WTC11 (cell line): ENCODE measurements around the gene SLC25A6. TPM values are rescaled to one million over a fixed set of nuclear protein-coding genes. Genes with fewer than 3 reads are reported as not detected.
A peak's percentile ranks its signal among the peaks of the same experiment; 100 is the strongest.

ENCODE experiments used
- ATAC-seq: fragments of 200-7000 bp; cut with Tn5 transposase; 2 replicates; pipeline ENCODE4 v1.10.0; 2021; ENCODE audit warnings: mild to moderate bottlenecking, moderate library complexity
- CTCF ChIA-PET: fragments of 300-600 bp; sonication (Branson Sonifier 250); formaldehyde crosslinking; loops from one replicate; lab custom pipeline; 2021; ENCODE audit warnings: antibody characterized with exemption; lab: Charles Lee
- POLR2A ChIA-PET: fragments of 350-600 bp; sonication (Branson Sonifier 250); formaldehyde crosslinking; loops from one replicate; lab custom pipeline; 2021; ENCODE audit warnings: antibody characterized with exemption; lab: Charles Lee
- DNase-seq: peaks from one replicate; pipeline ENCODE4 v3.0.0; 2021; ENCODE audit warnings: low spot score
- H3K27ac Mint-ChIP-seq: 2 replicates; pipeline ENCODE4 v1.8.0; 2021; ENCODE audit warnings: mixed read lengths
- H3K27me3 Mint-ChIP-seq: 2 replicates; pipeline ENCODE4 v1.8.0; 2021; ENCODE audit warnings: low read depth, mild to moderate bottlenecking, moderate library complexity, mixed read lengths
- H3K36me3 Mint-ChIP-seq: 2 replicates; pipeline ENCODE4 v1.8.0; 2021; ENCODE audit warnings: mixed read lengths
- H3K4me1 Mint-ChIP-seq: 2 replicates; pipeline ENCODE4 v1.8.0; 2022; ENCODE audit warnings: mixed read lengths
- H3K4me3 Mint-ChIP-seq: 2 replicates; pipeline ENCODE4 v1.8.0; 2021; ENCODE audit warnings: mild to moderate bottlenecking, moderate library complexity, mixed read lengths
- H3K9me3 Mint-ChIP-seq: 2 replicates; pipeline ENCODE4 v1.8.0; 2021; ENCODE audit warnings: mixed read lengths
- ATF1 ChIP-seq: sonication (generic); formaldehyde crosslinking; IDR thresholded peaks from 2 replicates; pipeline ENCODE4 v1.8.1; 2023; ENCODE audit warnings: mild to moderate bottlenecking, moderate library complexity, missing genetic modification reagents
- CDX4 ChIP-seq: fragments of 250-450 bp; sonication (Bioruptor Pico); IDR thresholded peaks from 2 replicates; pipeline ENCODE4 v1.9.0; 2021; ENCODE audit warnings: moderate library complexity, mild to moderate bottlenecking, inconsistent platforms, borderline replicate concordance
- E2F4 ChIP-seq: sonication (generic); formaldehyde crosslinking; IDR thresholded peaks from 2 replicates; pipeline ENCODE4 v1.8.1; 2022; ENCODE audit warnings: low read depth, mild to moderate bottlenecking, moderate library complexity, missing genetic modification reagents, borderline replicate concordance
- ESRRA ChIP-seq: sonication (generic); formaldehyde crosslinking; IDR thresholded peaks from 2 replicates; pipeline ENCODE4 v1.8.1; 2022; ENCODE audit warnings: mild to moderate bottlenecking, missing genetic modification reagents, borderline replicate concordance
- FOXJ3 ChIP-seq: sonication (generic); formaldehyde crosslinking; IDR thresholded peaks from 2 replicates; pipeline ENCODE4 v1.9.0; 2021; ENCODE audit warnings: missing genetic modification reagents, mild to moderate bottlenecking, borderline replicate concordance
- JUN ChIP-seq: sonication (generic); formaldehyde crosslinking; IDR thresholded peaks from 2 replicates; pipeline ENCODE4 v1.8.0; 2023; ENCODE audit warnings: mild to moderate bottlenecking, missing genetic modification reagents
- NR2C2 ChIP-seq: sonication (generic); formaldehyde crosslinking; IDR thresholded peaks from 2 replicates; pipeline ENCODE4 v1.8.0; 2022; ENCODE audit warnings: mild to moderate bottlenecking, missing genetic modification reagents
- PRRX2 ChIP-seq: fragments of 250-450 bp; sonication (Bioruptor Pico); IDR thresholded peaks from 2 replicates; pipeline ENCODE4 v1.8.0; 2021; ENCODE audit warnings: mild to moderate bottlenecking
- SMAD4 ChIP-seq: sonication (generic); formaldehyde crosslinking; IDR thresholded peaks from 2 replicates; pipeline ENCODE4 v1.8.0; 2022; ENCODE audit warnings: mild to moderate bottlenecking, missing genetic modification reagents
- USF2 ChIP-seq: sonication (generic); formaldehyde crosslinking; IDR thresholded peaks from 2 replicates; pipeline ENCODE4 v1.8.1; 2023; ENCODE audit warnings: mild to moderate bottlenecking, missing genetic modification reagents, moderate library complexity
- ZMAT4 ChIP-seq: fragments of 250-450 bp; sonication (Bioruptor Pico); IDR thresholded peaks from 2 replicates; pipeline ENCODE4 v1.9.0; 2021; ENCODE audit warnings: mild to moderate bottlenecking
- ZNF138 ChIP-seq: sonication (generic); formaldehyde crosslinking; conservative IDR thresholded peaks from 2 replicates; pipeline ENCODE4 v1.8.1; 2022; ENCODE audit warnings: mild to moderate bottlenecking, moderate library complexity, missing genetic modification reagents
- ZNF232 ChIP-seq: sonication (generic); formaldehyde crosslinking; IDR thresholded peaks from 2 replicates; pipeline ENCODE4 v1.8.0; 2022; ENCODE audit warnings: mild to moderate bottlenecking, missing genetic modification reagents
- ZNF396 ChIP-seq: fragments of 250-450 bp; sonication (Bioruptor Pico); IDR thresholded peaks from 2 replicates; pipeline ENCODE4 v1.8.0; 2021; ENCODE audit warnings: mild to moderate bottlenecking, moderate library complexity, borderline replicate concordance
- ZNF416 ChIP-seq: fragments of 250-450 bp; sonication (Bioruptor Pico); IDR thresholded peaks from 2 replicates; pipeline ENCODE4 v1.9.0; 2021; ENCODE audit warnings: mild to moderate bottlenecking, inconsistent platforms
- ZNF423 ChIP-seq: fragments of 250-450 bp; sonication (Bioruptor Pico); IDR thresholded peaks from 2 replicates; pipeline ENCODE4 v2.1.2; 2022; ENCODE audit warnings: mild to moderate bottlenecking, moderate library complexity
- ZNF671 ChIP-seq: fragments of 250-450 bp; sonication (Bioruptor Pico); IDR thresholded peaks from 2 replicates; pipeline ENCODE4 v1.8.0; 2021; ENCODE audit warnings: mild to moderate bottlenecking
- total RNA-seq: library from RNA; stranded (reverse); gene quantifications from 3 replicates; pipeline ENCODE4 v1.2.3, GENCODE V29; 2021

SLC25A6 gene
- total RNA-seq, 1 experiment from 2014 or later = 627 TPM

DNA sequence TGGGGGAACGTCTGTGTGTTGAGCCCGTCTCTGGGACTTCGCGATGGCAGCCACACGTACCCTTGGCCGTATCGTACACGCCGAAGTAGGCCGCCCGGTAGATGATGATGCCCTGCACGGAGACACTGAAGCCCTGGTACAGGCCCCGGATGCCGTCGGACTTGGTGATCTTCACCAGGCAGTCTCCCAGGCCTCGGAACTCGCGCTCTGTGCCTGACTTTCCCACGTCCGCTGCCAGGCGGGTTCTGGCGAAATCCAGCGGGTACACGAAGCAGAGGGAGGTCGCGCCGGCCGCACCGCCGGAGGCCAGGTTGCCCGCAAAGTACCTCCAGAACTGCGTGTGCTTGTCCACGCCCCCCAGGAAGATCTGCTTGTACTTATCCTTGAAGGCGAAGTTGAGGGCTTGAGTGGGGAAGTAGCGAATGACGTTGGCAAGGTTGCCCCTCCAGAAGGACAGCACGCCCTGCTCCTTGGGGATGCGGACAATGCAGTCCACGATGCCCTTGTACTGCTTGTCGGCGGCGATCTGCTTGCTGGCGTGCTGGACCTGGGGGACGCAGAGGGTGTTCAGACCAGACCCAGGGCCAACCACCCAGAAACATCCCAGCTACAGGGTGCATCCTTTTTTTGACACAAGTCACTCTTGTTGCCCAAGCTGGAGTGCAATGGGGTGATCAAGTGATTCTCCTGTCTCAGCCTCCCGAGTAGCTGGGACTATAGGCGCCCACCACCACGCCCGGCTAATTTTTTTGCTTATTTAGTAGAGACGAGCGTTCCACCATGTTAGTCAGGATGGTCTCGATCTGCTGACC, 2.5 kb downstream of the SLC25A6 start:
- Mint-ChIP-seq H3K36me3 (peaks cover 63% of the 10 kb centered on the region), H3K9me3 (no peaks in the 10 kb centered on the region), H3K27me3 (no peaks in the 10 kb centered on the region), H3K4me1 (peaks cover 37% of the 10 kb centered on the region), H3K27ac (no peak overlapping the region; the same call in 1 of the 2 replicates), H3K4me3 (peak overlapping the region; percentile 47)
- POLR2A ChIA-PET = no interaction called here
- CTCF ChIA-PET = no interaction called here
- ATAC-seq (no peak), DNase-seq (peak; percentile 8)
- TF ChIP-seq ATF1 (CRISPR knock-in tag) (0 out of 2 replicates have a peak, but pooled peaks have one; percentile 39), FOXJ3 (no peak)
- TF ChIP-seq, all 79 proteins: peak for 1

DNA sequence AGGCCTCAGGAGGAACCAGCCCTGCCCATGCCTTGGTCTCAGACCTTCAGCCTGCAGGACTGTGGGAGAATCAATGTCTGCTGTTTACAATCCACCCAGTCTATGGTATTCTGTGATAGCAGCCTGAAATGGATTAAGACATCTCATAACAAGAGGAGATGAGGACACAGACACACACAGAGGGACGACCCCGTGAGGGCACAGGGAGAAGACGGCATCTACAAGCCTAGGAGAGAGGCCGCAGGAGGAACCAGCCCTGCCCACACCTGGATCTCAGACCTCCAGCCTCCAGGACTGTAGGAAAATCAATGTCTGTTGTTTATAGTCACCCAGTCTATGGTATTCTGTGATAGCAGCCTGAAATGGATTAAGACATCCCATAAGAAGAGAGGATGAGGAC, 3.3 kb downstream of the SLC25A6 start:
- TF ChIP-seq E2F4 (CRISPR knock-in tag) = no peak
- TF ChIP-seq ZNF396 (CRISPR knock-in tag) = no peak
- no peak for TF ChIP-seq CDX4 (CRISPR knock-in tag)
- no peak for TF ChIP-seq SMAD4 (CRISPR knock-in tag)
- no peak for TF ChIP-seq ZNF423
- no peak for TF ChIP-seq ESRRA (CRISPR knock-in tag)
- TF ChIP-seq USF2 (CRISPR knock-in tag) = no peak
- TF ChIP-seq FOXJ3 = no peak
- TF ChIP-seq PRRX2 (CRISPR knock-in tag) = no peak
- no peak for TF ChIP-seq ZNF671 (CRISPR knock-in tag)
- TF ChIP-seq ZNF138 (CRISPR knock-in tag) = no peak
- no peak for TF ChIP-seq NR2C2 (CRISPR knock-in tag)
- no peak for TF ChIP-seq ATF1 (CRISPR knock-in tag)
- no peak for TF ChIP-seq ZNF416
- TF ChIP-seq ZMAT4 (CRISPR knock-in tag) = no peak
- no peak for TF ChIP-seq ZNF232
- TF ChIP-seq JUN (CRISPR knock-in tag) = no peak
- Mint-ChIP-seq H3K9me3 (no peaks in the 10 kb centered on the region), H3K4me1 (peaks cover 29% of the 10 kb centered on the region), H3K36me3 (peaks cover 69% of the 10 kb centered on the region), H3K27ac (0 out of 2 replicates have a peak overlapping the region, but pooled peaks have one; percentile 32), H3K4me3 (peak overlapping the region; percentile 47), H3K27me3 (no peaks in the 10 kb centered on the region)
- DNase-seq (peak; percentile 4), ATAC-seq (no peak)
- CTCF ChIA-PET = no interaction called here
- POLR2A ChIA-PET = no interaction called here

GRCh38 chrX:1387141-1387776, 4.7 kb downstream of the SLC25A6 start:
- H3K9me3 Mint-ChIP-seq = no peaks in the 10 kb centered on the region
- ATAC-seq = no peak

More at GRCh38 chrX:1387141-1387776, 4.7 kb downstream of the SLC25A6 start:
- Mint-ChIP-seq H3K4me3 (no peak overlapping the region), H3K4me1 (peaks cover 30% of the 10 kb centered on the region), H3K27ac (peak overlapping the region; percentile 91; the same call in 1 of the 2 replicates), H3K36me3 (peaks cover 73% of the 10 kb centered on the region), H3K27me3 (no peaks in the 10 kb centered on the region)
- CTCF ChIA-PET = no interaction called here
- peak; percentile 7 for DNase-seq
- TF ChIP-seq ZNF671 (CRISPR knock-in tag) = no peak
- TF ChIP-seq USF2 (CRISPR knock-in tag) = no peak
- POLR2A ChIA-PET = no interaction called here
